ENCODE measurements around the gene NGLY1.

The NGLY1 gene

GRCh38 chr3:25783661-25784512 is 644 bp upstream of the NGLY1 start:
- peak in 1 of 2 experiments; percentile 5 for DNase-seq (ENCODE audit: low read depth in 2 of 2)

- DNase-seq (ENCODE audit: low read depth in 2 of 2), result no peak
These were observed 656 bp downstream of the NGLY1 start for GRCh38 chr3:25782636-25782937.

- no peak for DNase-seq (ENCODE audit: low read depth in 2 of 2)
These were observed 1.3 kb downstream of the NGLY1 start for GRCh38 chr3:25781758-25782594.

- DNase-seq (ENCODE audit: low read depth in 2 of 2), result no peak
These were observed 2.0 kb downstream of the NGLY1 start for GRCh38 chr3:25781145-25781757.

GRCh38 chr3:25780618-25781017 is 2.6 kb downstream of the NGLY1 start:
- DNase-seq (ENCODE audit: low read depth in 2 of 2), result no peak

- no peak for DNase-seq (ENCODE audit: low read depth in 2 of 2)
These were observed 7.3 kb downstream of the NGLY1 start for GRCh38 chr3:25775936-25776335.

- no peak for DNase-seq (ENCODE audit: low read depth in 2 of 2)
These were observed 14.4 kb downstream of the NGLY1 start for GRCh38 chr3:25768851-25769250.

- no peak for DNase-seq (ENCODE audit: low read depth in 2 of 2)
These were observed 31.5 kb downstream of the NGLY1 start for GRCh38 chr3:25751725-25752124.

- no peak for DNase-seq (ENCODE audit: low read depth in 2 of 2)
These were observed 32.2 kb downstream of the NGLY1 start for GRCh38 chr3:25751048-25751447.

- no peak for DNase-seq (ENCODE audit: low read depth in 2 of 2)
These were observed 34.1 kb downstream of the NGLY1 start for GRCh38 chr3:25749031-25749581.

- DNase-seq (ENCODE audit: low read depth in 2 of 2), result no peak
These were observed 35.1 kb downstream of the NGLY1 start for GRCh38 chr3:25748189-25748588.

GRCh38 chr3:25747033-25747432 is 36.2 kb downstream of the NGLY1 start:
- no peak for DNase-seq (ENCODE audit: low read depth in 2 of 2)

- DNase-seq (ENCODE audit: low read depth in 2 of 2), result no peak
These were observed 38.8 kb downstream of the NGLY1 start for GRCh38 chr3:25744470-25744869.

GRCh38 chr3:25728101-25728500 is 55.1 kb downstream of the NGLY1 start:
- DNase-seq (ENCODE audit: low read depth in 2 of 2), result no peak

- DNase-seq (ENCODE audit: low read depth in 2 of 2), result no peak
These were observed 55.9 kb downstream of the NGLY1 start for GRCh38 chr3:25727316-25727715.

- no peak for DNase-seq (ENCODE audit: low read depth in 2 of 2)
These were observed 57.4 kb downstream of the NGLY1 start for GRCh38 chr3:25725810-25726209.

- DNase-seq (ENCODE audit: low read depth in 2 of 2), result no peak
These were observed 58.1 kb downstream of the NGLY1 start for GRCh38 chr3:25724948-25725645.

- DNase-seq (ENCODE audit: low read depth in 2 of 2), result no peak
These were observed 59.4 kb downstream of the NGLY1 start for GRCh38 chr3:25723802-25724201.

GRCh38 chr3:25719321-25719720 is 63.9 kb downstream of the NGLY1 start:
- DNase-seq (ENCODE audit: low read depth in 2 of 2), result no peak

GRCh38 chr3:25713341-25713985 is 69.8 kb downstream of the NGLY1 start:
- DNase-seq (ENCODE audit: low read depth in 2 of 2), result no peak

- DNase-seq (ENCODE audit: low read depth in 2 of 2), result no peak
These were observed 72.2 kb downstream of the NGLY1 start for GRCh38 chr3:25711090-25711489.

All from fibroblast of skin of left quadriceps (primary cell).